ENCODE data around the gene PIP5K1B.

The PIP5K1B gene

DNA sequence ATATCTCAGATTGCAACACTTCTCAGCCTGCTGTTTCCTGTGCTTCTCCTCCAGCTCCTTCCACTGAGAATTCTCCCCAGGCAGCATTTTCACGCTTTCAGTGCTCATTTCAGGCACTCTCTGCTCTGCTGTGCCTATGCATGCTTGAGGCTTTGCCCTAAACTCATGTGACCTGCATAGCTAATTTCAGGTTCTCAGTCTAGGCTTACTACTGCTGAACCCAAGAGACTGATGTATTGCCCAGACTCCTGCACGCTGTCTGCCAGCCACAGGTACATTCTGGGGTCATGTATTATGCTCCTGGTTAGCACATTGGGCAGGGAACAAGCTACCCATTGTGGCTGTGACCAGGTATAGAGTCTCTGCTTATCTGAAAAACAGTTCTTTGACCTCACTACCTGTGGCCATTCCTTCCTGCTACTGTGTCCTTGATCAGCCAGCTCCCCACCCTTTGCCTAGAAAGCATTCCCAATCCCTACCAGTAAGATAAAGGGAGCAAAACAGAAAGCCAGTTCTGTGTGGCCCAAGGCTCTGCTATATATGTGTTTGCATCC, 34.7 kb downstream of the PIP5K1B start:
- no peak for DNase-seq (ENCODE audit: low read depth)

DNA sequence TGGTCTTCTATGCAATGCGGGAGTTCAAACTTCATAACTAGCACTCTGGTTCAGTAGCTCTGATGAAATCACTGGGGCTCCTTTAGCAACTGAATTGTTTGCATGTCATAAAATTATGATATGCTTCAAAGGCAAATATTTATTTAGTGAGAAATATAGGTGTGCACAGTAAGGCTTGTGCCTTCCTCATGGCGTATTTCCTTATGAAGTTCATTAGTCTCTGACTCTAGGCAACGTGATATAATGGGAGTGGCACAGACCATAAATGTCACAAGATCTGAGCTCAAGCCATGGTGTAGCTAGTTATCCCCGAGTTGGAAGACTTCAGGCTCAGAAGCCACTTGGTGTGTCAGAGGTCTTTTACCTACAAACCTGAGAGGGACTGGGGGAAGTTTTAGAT, 35.5 kb downstream of the PIP5K1B start:
- DNase-seq (ENCODE audit: low read depth), result no peak

DNA sequence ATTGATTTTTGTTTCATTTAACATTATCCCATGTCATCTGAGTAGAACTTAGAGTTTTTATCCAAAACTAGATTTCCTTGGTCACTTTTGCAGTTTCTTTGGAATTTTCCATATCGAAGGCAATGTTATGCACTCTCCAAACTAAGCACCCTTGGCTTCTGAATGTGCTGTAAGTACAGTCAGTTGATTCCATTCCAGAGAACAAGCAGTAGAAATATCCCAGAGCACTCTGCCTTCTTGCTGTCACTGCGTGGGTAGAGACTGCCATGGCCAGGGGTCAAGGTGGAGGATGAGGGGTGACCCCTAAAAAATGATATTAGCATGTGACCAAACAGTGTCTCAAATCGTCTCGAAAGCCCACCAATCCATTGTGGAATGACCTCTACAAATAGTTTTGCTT, 36.2 kb downstream of the PIP5K1B start:
- no peak for DNase-seq (ENCODE audit: low read depth)

DNA sequence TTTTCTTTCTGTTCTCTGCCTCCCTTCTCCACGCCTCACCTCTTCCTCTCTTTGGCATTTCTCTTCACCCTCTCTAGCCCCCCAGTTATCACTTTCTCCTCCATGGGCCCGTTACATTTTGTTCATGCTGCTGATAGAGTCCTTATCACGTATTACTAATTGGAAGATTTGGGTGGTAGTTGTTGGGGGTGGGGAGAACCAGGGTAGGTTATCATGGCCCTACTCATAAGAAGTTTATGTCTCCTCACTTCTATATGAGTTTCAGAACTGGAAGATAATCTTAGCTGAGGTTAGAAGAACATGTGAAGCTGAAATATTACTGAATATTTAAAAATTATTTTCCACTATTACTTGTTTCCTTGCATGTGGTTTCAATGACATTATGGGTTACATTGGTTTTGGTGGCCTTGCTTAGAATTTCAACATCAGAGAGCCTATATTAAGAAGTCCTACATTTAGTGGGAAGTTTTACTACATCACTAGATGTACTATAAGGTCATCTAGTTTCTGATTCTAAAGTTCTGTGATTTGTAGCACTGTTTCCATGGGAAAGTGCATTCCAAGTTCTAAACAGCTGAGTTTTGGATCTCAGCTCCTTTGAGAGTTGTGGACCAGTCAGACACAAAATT, 36.8 kb downstream of the PIP5K1B start:
- no peak for DNase-seq (ENCODE audit: low read depth)

DNA sequence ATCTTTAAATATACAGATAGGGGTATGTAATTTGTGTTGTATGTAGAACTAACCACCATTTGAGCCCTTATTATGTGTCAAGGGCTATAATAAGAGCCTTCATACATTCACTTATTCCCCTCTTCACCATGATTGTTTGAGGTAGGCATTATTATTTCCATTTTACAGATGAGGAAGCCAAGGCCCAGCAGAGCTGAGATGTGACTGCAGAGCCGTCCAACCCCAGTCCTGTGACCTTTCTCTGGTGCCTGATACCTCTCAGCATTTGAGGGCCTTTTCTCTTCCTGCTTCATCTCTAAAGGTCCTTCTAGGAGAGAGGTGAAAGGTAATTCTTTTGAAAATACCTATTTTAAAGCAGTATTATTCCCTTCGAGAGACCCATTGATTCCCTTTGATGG, 37.3 kb downstream of the PIP5K1B start:
- DNase-seq (ENCODE audit: low read depth), result no peak

DNA sequence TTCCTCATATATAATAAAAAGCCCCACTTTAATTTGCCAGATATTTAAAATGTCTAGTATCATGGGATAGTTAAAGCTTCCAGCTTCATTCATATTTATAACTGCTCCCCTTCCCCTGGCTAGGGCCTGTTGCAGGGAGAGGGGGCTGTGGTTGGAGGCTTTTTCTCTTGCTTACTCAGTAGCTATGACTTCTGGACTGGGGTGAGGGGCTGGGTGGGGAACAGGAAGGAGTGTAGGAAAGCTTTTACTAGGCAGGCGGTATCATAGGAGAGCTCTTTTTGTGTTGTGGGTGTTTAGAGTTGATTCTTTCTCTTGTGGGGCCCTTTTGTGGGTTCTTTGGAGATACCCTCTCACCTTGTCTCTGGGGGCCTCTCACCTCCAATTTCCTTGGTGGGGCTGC, 39.4 kb downstream of the PIP5K1B start:
- DNase-seq (ENCODE audit: low read depth), result no peak

DNA sequence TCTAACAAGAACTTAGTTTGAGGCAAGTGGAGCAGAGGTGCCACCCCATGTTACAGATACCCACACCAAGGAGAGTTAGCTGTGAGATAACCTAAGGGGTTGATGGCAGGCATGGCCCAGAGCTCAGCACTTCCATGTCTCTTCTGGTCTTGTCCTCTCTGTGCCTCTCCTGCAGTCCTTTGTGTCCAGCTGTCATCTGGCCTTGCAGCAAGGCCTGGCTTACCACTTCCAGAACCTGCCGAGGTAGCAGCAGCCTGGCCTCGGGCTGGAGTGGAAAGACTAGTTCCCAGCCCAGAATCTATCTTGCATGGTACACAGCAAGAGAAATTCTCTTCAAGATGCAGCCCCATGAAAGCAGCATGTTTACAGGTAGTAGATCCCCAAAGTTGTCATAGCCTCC, 41.5 kb downstream of the PIP5K1B start:
- no peak for DNase-seq (ENCODE audit: low read depth)

DNA sequence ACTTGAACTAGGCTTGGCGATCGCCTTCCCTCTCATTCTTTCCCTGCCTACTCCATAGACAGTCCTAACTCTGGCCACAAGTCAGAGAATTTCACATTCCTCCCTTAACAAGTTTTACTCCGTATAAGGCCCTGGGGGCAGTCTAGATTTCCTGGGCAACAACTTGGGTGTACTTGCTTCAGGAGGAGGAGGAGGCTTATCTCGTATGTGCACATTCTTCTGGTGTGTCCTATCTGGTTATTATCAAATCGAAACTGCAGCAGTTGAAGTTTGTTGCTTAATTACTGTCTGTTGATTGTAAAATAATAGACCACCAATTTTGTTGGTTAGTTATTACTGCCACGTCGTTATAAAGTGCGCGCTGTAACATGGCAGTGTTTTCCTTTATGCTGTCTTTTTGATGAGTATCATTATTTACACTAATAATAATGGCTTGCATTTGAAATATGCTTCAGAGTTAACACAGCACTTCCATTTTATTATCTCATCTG, 42.0 kb downstream of the PIP5K1B start:
- no peak for DNase-seq (ENCODE audit: low read depth)

DNA sequence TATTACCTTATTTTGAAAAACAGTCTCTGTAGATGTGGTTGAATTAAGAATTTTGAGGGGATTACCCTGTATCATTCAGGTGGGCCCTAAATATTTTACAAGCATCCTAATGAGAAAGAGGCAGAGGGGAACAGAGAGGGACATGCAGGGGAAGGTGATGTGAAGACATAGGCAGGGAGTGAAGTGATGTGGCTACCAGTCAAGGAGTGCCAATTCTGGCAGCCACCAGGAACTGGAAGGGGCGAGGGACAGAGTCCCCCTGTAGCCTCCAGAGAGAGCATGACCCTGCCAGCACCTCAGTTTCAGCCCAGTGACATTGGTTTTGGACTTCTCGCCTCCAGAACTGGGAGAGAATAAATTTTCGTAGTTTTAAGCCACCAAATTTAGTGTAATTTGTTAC, 44.1 kb downstream of the PIP5K1B start:
- no peak for DNase-seq (ENCODE audit: low read depth)

DNA sequence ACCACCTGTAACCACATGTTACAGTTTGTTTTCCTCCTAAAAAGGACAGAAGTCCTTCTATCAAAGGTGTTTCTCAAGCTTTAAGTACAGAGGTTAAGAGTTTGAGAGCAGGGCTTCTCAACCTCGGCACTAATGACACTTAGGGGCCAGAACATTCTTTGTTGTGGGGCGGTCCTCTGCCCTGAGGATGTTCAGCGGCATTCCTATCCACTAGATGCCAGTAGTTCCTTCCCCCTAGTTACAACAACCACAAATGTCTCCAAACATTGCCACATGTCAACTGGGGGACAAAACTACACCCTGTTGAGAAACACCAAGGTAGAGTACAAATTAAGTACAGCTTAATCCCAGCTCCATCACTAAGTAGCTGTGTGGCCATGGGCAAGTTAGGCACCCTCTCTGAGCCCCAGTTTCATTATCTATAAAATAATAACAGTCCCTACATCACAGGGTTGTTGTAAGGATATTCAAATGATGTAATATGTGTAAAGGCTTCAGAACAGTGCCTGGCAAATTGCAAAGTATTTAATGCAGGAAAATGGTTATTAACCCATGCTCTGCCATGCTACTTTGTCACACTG, 44.6 kb downstream of the PIP5K1B start:
- DNase-seq (ENCODE audit: low read depth), result no peak

DNA sequence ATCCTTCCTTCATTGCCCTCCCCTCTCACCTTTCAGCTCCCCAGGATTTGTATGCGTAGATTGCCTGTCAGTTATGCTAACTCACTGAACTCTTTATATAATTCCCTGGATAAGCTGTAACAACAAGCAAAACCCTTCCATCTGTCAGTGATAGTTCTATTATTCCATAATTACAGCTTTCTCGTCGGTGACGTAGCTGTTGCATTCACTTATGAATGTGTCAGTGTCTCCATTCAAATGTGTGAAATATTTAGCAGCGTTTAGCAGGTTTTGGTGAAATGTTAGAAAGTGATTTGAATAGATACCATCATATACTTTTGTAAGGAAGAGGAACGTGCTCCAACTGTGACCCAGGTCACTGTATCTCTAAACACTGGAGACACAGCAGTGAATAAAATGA, 45.2 kb downstream of the PIP5K1B start:
- no peak for DNase-seq (ENCODE audit: low read depth)

DNA sequence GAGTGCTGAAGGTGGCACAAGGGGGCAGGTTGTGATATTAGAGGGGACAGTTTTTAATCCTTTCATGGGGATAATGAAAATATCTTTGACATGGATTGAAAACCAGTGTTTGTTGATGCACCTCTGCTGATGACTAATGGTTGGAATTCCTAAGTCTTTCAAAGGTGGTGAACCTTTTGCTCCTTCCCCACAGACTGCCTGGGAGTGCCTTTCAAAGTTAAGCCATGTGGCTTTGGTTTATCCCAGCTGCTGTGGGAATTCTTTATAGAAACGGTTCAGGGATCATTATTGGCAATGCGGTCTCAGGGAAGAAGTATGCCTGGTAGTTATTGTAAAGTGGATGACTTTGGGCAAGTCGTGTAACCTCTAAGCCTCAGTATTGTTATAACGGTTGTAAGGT, 45.7 kb downstream of the PIP5K1B start:
- no peak for DNase-seq (ENCODE audit: low read depth)

DNA sequence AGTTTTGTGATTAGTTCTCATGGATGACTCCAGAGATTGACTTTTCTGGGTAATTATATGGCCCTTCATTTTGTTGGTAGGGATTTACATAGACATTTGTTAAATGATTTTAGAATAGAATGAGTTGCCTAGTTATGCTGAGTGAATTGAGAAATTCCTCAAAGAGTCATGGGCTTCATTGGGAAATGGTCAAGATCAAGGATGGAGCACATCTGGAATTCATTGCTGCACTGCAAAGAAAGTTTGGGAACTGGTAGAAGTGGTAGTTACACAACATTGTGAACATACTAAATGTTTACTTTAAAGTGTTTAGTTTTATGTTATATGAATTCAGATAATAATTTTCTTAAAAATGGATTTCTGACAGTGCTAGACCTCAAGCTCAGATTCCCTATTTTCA, 46.5 kb downstream of the PIP5K1B start:
- DNase-seq (ENCODE audit: low read depth), result no peak

DNA sequence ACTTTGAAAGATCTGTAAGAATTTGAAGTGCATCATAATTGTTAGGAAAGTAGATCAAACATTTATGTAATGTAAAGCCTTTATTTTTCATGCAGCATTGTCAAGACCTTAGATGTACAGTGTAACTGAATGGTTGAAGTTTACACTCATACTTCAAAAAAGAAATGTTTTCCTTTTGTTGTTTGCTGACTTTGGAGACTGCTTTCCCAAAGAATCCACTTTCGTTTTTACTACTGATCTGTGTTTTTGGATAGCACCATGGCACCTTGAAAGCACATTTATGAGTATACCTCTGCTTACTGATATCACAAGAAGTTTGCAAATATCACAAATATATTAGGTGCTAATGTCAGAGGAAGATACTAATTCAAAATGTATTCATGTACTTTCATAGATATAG, 50.0 kb downstream of the PIP5K1B start:
- no peak for DNase-seq (ENCODE audit: low read depth)

DNA sequence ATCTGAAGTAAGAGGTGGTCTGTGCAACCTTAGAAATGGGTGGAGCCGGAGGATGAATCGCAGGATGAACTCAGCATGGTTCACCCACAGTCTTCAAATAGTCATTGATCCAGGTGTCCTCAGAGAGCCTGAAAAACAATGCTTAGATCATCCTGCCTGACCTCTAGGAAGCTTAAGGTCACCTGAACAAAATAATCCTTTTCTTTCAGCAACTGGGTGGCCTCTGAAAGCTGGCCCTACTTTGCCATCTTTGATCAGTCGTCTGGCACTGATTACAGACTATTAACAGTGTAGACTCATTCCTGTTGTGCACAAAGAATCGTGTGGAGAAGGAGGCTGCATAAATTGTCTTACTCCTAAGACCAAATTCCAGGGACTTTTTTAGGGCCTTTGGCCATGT, 50.7 kb downstream of the PIP5K1B start:
- DNase-seq (ENCODE audit: low read depth), result no peak

DNA sequence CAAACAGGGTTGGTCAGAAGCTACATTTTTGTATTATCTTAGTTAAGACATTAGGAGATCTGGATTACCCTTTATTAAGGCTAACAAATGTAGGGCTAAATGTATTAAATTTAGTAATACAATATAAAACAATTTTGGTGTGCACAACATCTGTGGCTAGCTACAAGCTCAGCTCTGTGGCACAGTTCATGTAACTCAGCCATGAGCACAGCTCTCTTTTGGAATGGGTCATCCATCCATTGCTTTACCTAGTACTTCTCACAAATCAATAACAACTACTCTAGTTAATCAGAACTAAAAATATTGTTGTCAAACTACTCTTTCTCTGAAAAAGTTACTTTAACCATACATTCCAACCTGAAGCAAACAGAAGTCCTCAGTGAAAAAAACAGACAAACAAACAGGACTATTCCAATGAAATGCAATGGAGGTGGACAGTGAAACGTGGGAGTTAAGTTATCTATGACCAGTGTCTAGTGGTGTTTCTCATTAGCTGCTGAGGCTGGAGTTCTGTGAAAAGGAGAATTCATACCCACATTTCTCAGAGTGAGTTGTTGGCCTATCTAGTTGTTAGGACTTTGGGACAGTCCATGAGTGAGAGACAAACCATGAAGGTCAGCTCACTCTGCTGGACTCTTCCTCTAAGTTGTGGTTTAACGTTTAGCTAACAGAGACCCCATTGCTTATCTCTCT, 55.1 kb downstream of the PIP5K1B start:
- DNase-seq (ENCODE audit: low read depth), result no peak

DNA sequence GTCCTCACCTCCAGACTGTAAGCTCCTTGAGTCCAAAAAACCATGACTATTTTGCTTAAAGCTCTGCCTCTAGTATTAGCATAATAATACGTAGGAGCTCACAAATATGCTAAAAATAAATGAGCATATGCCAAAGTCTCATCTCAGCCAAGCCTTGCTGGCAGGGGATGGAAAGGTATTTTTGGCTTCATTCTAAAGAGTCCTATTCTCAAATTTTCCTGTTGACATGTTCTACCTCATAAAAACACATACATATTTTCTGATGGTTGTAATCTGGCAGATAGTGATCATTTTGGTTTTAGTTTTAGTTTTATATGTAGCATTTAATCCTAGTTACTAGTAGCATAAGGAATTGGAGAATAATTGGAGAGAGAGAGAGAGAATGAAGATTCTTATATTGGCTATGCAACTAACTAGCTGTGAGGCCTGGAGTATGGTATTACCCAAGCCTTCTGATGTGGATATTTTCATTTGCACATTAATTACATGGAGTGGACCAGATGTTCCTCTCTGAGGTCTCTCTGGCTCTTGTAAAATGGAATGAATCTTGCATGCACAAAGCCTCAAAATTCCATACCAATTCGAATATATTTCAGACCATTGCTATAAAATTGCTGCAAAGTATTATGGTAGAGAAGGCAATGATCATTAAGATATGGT, 55.8 kb downstream of the PIP5K1B start:
- DNase-seq (ENCODE audit: low read depth), result no peak

DNA sequence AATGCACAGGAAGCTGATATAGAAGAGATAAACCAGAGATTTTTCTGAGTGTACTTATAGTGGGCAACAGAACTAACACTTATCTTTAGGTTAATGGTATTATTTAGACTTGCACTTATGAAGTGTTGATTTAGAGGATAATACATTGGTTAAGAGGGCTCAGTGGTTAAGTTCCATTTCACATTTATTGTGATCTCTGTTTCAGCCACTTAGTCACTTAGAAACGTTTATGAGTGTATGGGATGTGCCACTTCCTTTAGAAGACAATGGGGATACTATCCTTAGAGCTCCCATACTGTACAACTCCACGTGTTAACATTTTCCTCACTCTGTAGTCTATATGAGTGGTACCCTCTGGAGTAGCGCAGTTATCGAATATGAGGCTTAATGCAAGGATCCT, 57.5 kb downstream of the PIP5K1B start:
- no peak for DNase-seq (ENCODE audit: low read depth)

DNA sequence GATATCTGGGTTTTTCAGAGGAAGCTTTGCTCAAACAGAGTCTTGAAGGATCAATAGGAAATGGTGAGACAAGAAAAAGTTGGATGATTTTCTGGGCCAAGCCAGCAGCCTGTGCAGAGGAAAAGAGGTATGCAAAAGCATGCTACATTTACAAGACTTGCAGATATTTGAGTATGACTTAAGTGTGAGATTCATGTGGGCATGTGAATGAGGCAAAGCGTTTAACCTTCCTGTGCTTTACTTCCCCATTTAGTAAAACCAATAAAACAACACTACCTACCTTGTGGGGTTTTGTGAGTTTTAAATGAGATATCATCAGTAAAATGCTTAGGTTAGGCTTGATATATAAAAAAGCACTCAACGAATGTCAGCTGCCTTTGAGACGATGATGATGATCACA, 58.1 kb downstream of the PIP5K1B start:
- DNase-seq (ENCODE audit: low read depth), result no peak

DNA sequence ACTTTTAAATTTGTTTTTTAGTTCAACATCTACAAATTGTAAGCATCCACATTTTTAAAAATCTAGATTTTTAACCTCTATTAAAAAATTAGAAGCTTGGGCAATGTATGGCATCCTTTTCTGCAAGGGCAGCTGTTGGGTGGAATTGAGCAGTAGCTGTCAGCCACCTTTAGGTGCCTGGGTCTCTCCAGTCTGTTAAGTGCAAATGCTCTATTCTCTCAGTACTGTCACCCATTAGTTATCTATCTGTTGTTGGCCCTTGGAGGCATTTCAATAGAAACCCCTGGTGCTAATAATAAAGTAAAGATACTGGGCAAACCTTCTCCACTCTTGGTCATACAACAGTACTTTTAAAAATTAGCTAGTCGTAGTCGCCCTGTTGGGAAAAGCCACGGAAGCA, 63.6 kb downstream of the PIP5K1B start:
- no peak for DNase-seq (ENCODE audit: low read depth)

DNA sequence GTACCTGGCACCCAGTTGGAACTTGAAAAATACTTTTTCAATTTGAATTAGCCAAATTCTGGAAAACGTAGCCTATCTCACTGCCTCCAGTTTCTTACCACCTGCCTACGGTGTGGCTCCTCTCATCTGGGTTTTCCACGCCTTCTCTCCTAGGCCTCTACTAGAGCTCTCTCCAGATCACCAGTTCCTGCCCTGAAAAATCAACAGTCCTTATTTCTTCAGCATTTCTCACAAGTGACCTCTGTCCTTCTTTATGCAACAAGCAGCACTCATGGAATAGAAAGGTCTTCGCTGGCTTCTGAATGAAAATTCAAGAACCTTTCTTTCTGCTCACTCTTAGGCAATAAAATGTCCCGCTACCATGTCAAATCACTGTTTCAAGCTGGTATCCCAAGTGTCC, 64.8 kb downstream of the PIP5K1B start:
- no peak for DNase-seq (ENCODE audit: low read depth)

DNA sequence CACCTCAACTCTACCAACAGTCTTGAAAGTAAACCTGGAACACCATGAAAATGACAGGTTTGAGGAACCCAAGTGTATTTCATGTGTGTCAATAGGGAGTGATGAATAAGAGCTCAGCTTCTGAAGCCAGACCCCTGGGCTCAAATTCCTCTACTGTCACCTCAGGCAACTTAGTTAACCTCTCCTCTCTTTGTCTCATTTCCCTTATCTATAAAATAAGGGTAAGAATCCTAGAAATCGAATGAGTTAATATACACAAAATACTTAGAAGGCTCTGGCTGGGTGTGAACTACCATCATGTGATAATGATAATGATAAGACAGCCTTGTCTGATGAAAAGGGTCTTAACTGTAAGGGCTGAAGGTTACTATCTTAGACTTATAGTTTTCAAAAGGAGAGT, 66.3 kb downstream of the PIP5K1B start:
- DNase-seq (ENCODE audit: low read depth), result no peak
